B cell (primary cell): ENCODE data around the gene HLCS. TPM values are rescaled to one million over a fixed set of nuclear protein-coding genes. Genes with fewer than 3 reads are reported as not detected.

Experiments used
- ATAC-seq: fragments of 200-7000 bp; cut with Tn5 transposase; one replicate; pipeline ENCODE4 v1.10.0; 2021; ENCODE audit warnings: low read depth, mild to moderate bottlenecking, moderate number of reproducible peaks, moderate library complexity
- CTCF ChIA-PET: fragments of 350-600 bp; sonication (Branson Sonifier 250); formaldehyde crosslinking; loops from one replicate; lab custom pipeline; 2021; ENCODE audit warnings: antibody characterized with exemption, inconsistent platforms; lab: Charles Lee
- POLR2A ChIA-PET: fragments of 350-600 bp; sonication (Branson Sonifier 250); formaldehyde crosslinking; loops from one replicate; lab custom pipeline; 2021; ENCODE audit warnings: antibody characterized with exemption; lab: Charles Lee
- DNase-seq: peaks from one replicate; pipeline ENCODE4 v3.0.0; 2013
- H2AFZ ChIP-seq: 2 replicates; pipeline ENCODE4 v1.6.1; 2012; ENCODE audit warnings: mild to moderate bottlenecking, low read depth, low read length; ENCODE audit not compliant: insufficient read depth, poor library complexity, severe bottlenecking
- H3K27ac ChIP-seq, 2 donors: 1 replicate in 1 of 2; 2 replicates in 1 of 2; pipeline ENCODE4 v1.5.1; 2012 to 2013; ENCODE audit warnings: low read length in 2 of 2, mild to moderate bottlenecking in 2 of 2, moderate library complexity in 1 of 2
- H3K27me3 ChIP-seq, 4 experiments: fragments of 200-600 bp in 1 of 4; sonication (generic) in 1 of 4; replicated peaks in 1 of 4; 1 replicate in 2 of 4; 2 replicates in 2 of 4; pipeline versions ENCODE4 v1.6.1 to v1.7.0; 2013 to 2016; ENCODE audit warnings: low read length in 3 of 4, mild to moderate bottlenecking in 2 of 4, mixed read lengths in 1 of 4, moderate library complexity in 1 of 4; ENCODE audit not compliant: insufficient read depth in 4 of 4, control insufficient read depth in 3 of 4; ENCODE audit errors: control extremely low read depth in 1 of 4
- H3K36me3 ChIP-seq, 2 experiments: replicated peaks in 1 of 2; 1 replicate in 1 of 2; 2 replicates in 1 of 2; pipeline versions ENCODE4 v1.6.1 to v1.7.1; 2013; ENCODE audit warnings: low read length in 1 of 2; ENCODE audit not compliant: insufficient read depth in 2 of 2, control insufficient read depth in 1 of 2; ENCODE audit errors: control extremely low read depth in 1 of 2, extremely low read depth in 1 of 2
- H3K4me1 ChIP-seq, 2 donors: fragments of 200-600 bp in 1 of 2; sonication (generic) in 1 of 2; 1 replicate in 1 of 2; 2 replicates in 1 of 2; pipeline versions ENCODE4 v1.5.1 to v1.6.1; 2013 to 2017; ENCODE audit warnings: low read length in 2 of 2; ENCODE audit not compliant: control insufficient read depth in 2 of 2, insufficient read depth in 2 of 2
- H3K4me2 ChIP-seq: replicated peaks from 2 replicates; pipeline ENCODE3; 2012; ENCODE audit warnings: mild to moderate bottlenecking, low read depth, low read length; ENCODE audit not compliant: poor library complexity, severe bottlenecking
- H3K4me3 ChIP-seq, 5 experiments: fragments of 200-600 bp in 1 of 5; sonication (generic) in 1 of 5; 1 replicate in 3 of 5; 2 replicates in 2 of 5; pipeline versions ENCODE4 v1.5.1 to v1.7.0; 2011 to 2016; ENCODE audit warnings: low read length in 4 of 5, mild to moderate bottlenecking in 4 of 5, low read depth in 2 of 5, control low read depth in 1 of 5, moderate library complexity in 1 of 5; ENCODE audit not compliant: insufficient read depth in 1 of 5; ENCODE audit errors: control extremely low read depth in 1 of 5, extremely low read depth in 1 of 5
- H3K79me2 ChIP-seq: fragments of 200-600 bp; sonication (generic); one replicate; pipeline ENCODE4 v1.6.0; 2016; ENCODE audit warnings: low read length; ENCODE audit not compliant: control insufficient read depth, insufficient read depth
- H3K9ac ChIP-seq: fragments of 200-600 bp; sonication (generic); 2 replicates; pipeline ENCODE4 v1.6.1; 2017; ENCODE audit warnings: mild to moderate bottlenecking, low read length, moderate library complexity
- H3K9me3 ChIP-seq, 3 donors: one replicate each; pipeline versions ENCODE4 v1.6.1 to v1.7.1; 2013; ENCODE audit warnings: low read length in 2 of 3; ENCODE audit not compliant: control insufficient read depth in 2 of 3, insufficient read depth in 1 of 3; ENCODE audit errors: control extremely low read depth in 1 of 3
- H4K20me1 ChIP-seq: 2 replicates; pipeline ENCODE4 v1.6.0; 2012; ENCODE audit warnings: mild to moderate bottlenecking, low read length; ENCODE audit not compliant: insufficient read depth, control insufficient read depth, poor library complexity, severe bottlenecking
- H3K27ac Mint-ChIP-seq: one replicate; pipeline ENCODE4 v1.8.0; 2021; ENCODE audit warnings: mixed read lengths
- H3K27me3 Mint-ChIP-seq: one replicate; pipeline ENCODE4 v1.8.0; 2021; ENCODE audit warnings: mixed read lengths
- H3K4me1 Mint-ChIP-seq: one replicate; pipeline ENCODE4 v1.8.0; 2021; ENCODE audit warnings: mixed read lengths
- H3K4me3 Mint-ChIP-seq: one replicate; pipeline ENCODE4 v1.8.0; 2021; ENCODE audit warnings: mixed read lengths
- H3K9me3 Mint-ChIP-seq: one replicate; pipeline ENCODE4 v1.8.0; 2022; ENCODE audit warnings: mixed read lengths; ENCODE audit not compliant: insufficient read depth
- CTCF ChIP-seq: fragments of 200-600 bp; IDR thresholded peaks from one replicate; pipeline ENCODE4 v1.8.0; 2022; ENCODE audit warnings: antibody characterized with exemption, mild to moderate bottlenecking
- EZH2 ChIP-seq: IDR thresholded peaks from 2 replicates; pipeline ENCODE4 v1.6.1; 2012; ENCODE audit warnings: borderline replicate concordance, low read depth, mild to moderate bottlenecking, moderate library complexity, low read length; ENCODE audit not compliant: insufficient read depth, poor library complexity, severe bottlenecking
- WGBS: methylation state at CpG from one replicate; pipeline ENCODE4 v1.1.5; 2013; ENCODE audit warnings: missing lambda C conversion rate; ENCODE audit not compliant: insufficient coverage; 5-methylcytosine and 5-hydroxymethylcytosine counted together
- intact Hi-C: fragments of 100-400 bp; cut with micrococcal nuclease; formaldehyde crosslinking; loops from one replicate; pipeline ENCODE4 v1.10.0; 2022
- polyA plus RNA-seq: library from polyadenylated mRNA; depleted of rRNA; stranded (reverse); fragments of >200 nt; gene quantifications from 2 replicates; pipeline ENCODE4 v1.2.3, GENCODE V29; 2012
- total RNA-seq, 2 donors: library from RNA; stranded (reverse); fragments of 120-200 nt in 1 of 2; gene quantifications; 1 replicate in 1 of 2; 2 replicates in 1 of 2; pipeline versions ENCODE4 v1.2.3 to v1.2.4, GENCODE V29; 2013 to 2022

The HLCS gene
- total and polyA plus RNA-seq, 2 donors (not counting 1 experiment from before 2014, with no cell fraction given), result 4.4 to 14.7 TPM

GRCh38 chr21:36815284-36815683 lies 151.2 kb downstream of the HLCS start:
- Mint-ChIP-seq H3K9me3 (no peaks in the 10 kb centered on the region), H3K27me3 (no peaks in the 10 kb centered on the region), H3K4me1 (no peaks in the 10 kb centered on the region), H3K27ac (no peak overlapping the region), H3K4me3 (no peak overlapping the region)
- no peaks in the 10 kb centered on the region for H3K9me3 ChIP-seq
- ATAC-seq (no peak), DNase-seq (no peak)
- no peak overlapping the region for H3K4me2 ChIP-seq
- H3K9ac ChIP-seq, result no peak overlapping the region
- TF ChIP-seq EZH2, result no peak
- no peak for TF ChIP-seq CTCF
- no peaks in the 10 kb centered on the region for H3K27me3 ChIP-seq
- ChIA-PET CTCF (no interaction called here), POLR2A (no interaction called here)
- WGBS, result no CpG with 5 or more reads among the region's 4 CpGs
- no peaks in the 10 kb centered on the region for H3K4me1 ChIP-seq
- H3K27ac ChIP-seq, result no peak overlapping the region
- H3K4me3 ChIP-seq, result no peak overlapping the region
- no peaks in the 10 kb centered on the region for H4K20me1 ChIP-seq
- H2AFZ ChIP-seq, result no peak overlapping the region
- H3K79me2 ChIP-seq, result no peaks in the 10 kb centered on the region
- no peaks in the 10 kb centered on the region for H3K36me3 ChIP-seq
- intact Hi-C loops, result no loop called here

- Mint-ChIP-seq H3K9me3 (no peaks in the 10 kb centered on the region), H3K4me3 (no peak overlapping the region), H3K27me3 (no peaks in the 10 kb centered on the region), H3K27ac (no peak overlapping the region), H3K4me1 (no peaks in the 10 kb centered on the region)
- 92% methylated on average over 2 of the region's 3 CpGs for WGBS
- no peaks in the 10 kb centered on the region for H3K27me3 ChIP-seq
- intact Hi-C loops, result no loop called here
- H3K9ac ChIP-seq, result no peak overlapping the region
- ChIA-PET CTCF (no interaction called here), POLR2A (no interaction called here)
- H2AFZ ChIP-seq, result no peak overlapping the region
- H3K4me3 ChIP-seq, result no peak overlapping the region
- no peaks in the 10 kb centered on the region for H4K20me1 ChIP-seq
- no peak overlapping the region for H3K4me2 ChIP-seq
- no peak overlapping the region for H3K27ac ChIP-seq
- TF ChIP-seq EZH2 (no peak), CTCF (no peak)
- H3K9me3 ChIP-seq, result no peaks in the 10 kb centered on the region
- H3K79me2 ChIP-seq, result no peaks in the 10 kb centered on the region
- no peak for ATAC-seq
- no peaks in the 10 kb centered on the region for H3K4me1 ChIP-seq
- no peaks in the 10 kb centered on the region for H3K36me3 ChIP-seq
- no peak for DNase-seq
Measured at GRCh38 chr21:36813052-36813451, 153.4 kb downstream of the HLCS start.
